Keratinocyte (primary cell): Measurements from ENCODE around the gene SMDT1. TPM values are rescaled to one million over a fixed set of nuclear protein-coding genes. Genes with fewer than 3 reads are reported as not detected.
"Not testable (repeated sequence)": the region's sequence is repeated elsewhere in the genome, so short reads cannot be mapped to it uniquely, and the experiment has no call there.

Experiments
- DNase-seq: peaks from one replicate; pipeline ENCODE4 v3.0.0-alpha.2; 2011; ENCODE audit warnings: low read depth, missing footprints, low spot score
- FAIRE-seq: peaks from 2 replicates; lab custom pipeline; 2011; peaks lifted over from hg19 to GRCh38; lab: Jason Lieb, UNC
- H2AFZ ChIP-seq: 2 replicates; pipeline ENCODE4 v1.6.0; 2012; ENCODE audit warnings: low read length, control low read depth, inconsistent platforms; ENCODE audit not compliant: control insufficient read depth
- H3K27ac ChIP-seq: 2 replicates; pipeline ENCODE4 v1.5.1; 2011; ENCODE audit warnings: low read length; ENCODE audit not compliant: control insufficient read depth, insufficient read depth
- H3K27me3 ChIP-seq: 3 replicates; pipeline ENCODE4 v1.6.0; 2011; ENCODE audit warnings: low read length; ENCODE audit not compliant: control insufficient read depth, insufficient read depth; ENCODE audit errors: extremely low read depth
- H3K36me3 ChIP-seq, 2 experiments: 2 replicates in 1 of 2; 3 replicates in 1 of 2; pipeline ENCODE4 v1.5.1; 2011; ENCODE audit warnings: low read length in 2 of 2, mild to moderate bottlenecking in 1 of 2; ENCODE audit not compliant: control insufficient read depth in 2 of 2, insufficient read depth in 2 of 2; ENCODE audit errors: extremely low read depth in 1 of 2
- H3K4me1 ChIP-seq: 3 replicates; pipeline ENCODE4 v1.5.1; 2011; ENCODE audit warnings: low read length; ENCODE audit not compliant: control insufficient read depth, insufficient read depth; ENCODE audit errors: extremely low read depth
- H3K4me2 ChIP-seq: 3 replicates; pipeline ENCODE4 v1.6.0; 2011; ENCODE audit warnings: low read depth, low read length; ENCODE audit not compliant: control insufficient read depth, insufficient read depth; ENCODE audit errors: extremely low read depth
- H3K4me3 ChIP-seq, 3 experiments: fragments of 200-600 bp in 1 of 3; sonication (generic) in 1 of 3; 2 replicates in 2 of 3; 3 replicates in 1 of 3; pipeline ENCODE4 v1.5.1; 2011 to 2016; ENCODE audit warnings: low read length in 3 of 3, mild to moderate bottlenecking in 3 of 3, control low read depth in 2 of 3, inconsistent platforms in 1 of 3, low read depth in 1 of 3, mixed read lengths in 1 of 3, mixed run types in 1 of 3, moderate library complexity in 1 of 3; ENCODE audit not compliant: control insufficient read depth in 2 of 3, insufficient read depth in 2 of 3; ENCODE audit errors: extremely low read depth in 1 of 3
- H3K79me2 ChIP-seq: 2 replicates; pipeline ENCODE4 v1.6.0; 2012; ENCODE audit warnings: low read length; ENCODE audit not compliant: control insufficient read depth, insufficient read depth
- H3K9ac ChIP-seq: 3 replicates; pipeline ENCODE4 v1.6.0; 2011; ENCODE audit warnings: low read length; ENCODE audit not compliant: control insufficient read depth, insufficient read depth; ENCODE audit errors: extremely low read depth
- H3K9me1 ChIP-seq: 3 replicates; pipeline ENCODE4 v1.6.0; 2011; ENCODE audit warnings: low read length; ENCODE audit not compliant: control insufficient read depth, insufficient read depth; ENCODE audit errors: extremely low read depth
- H3K9me3 ChIP-seq: 2 replicates; pipeline ENCODE4 v1.5.1; 2012; ENCODE audit warnings: low read depth, low read length; ENCODE audit not compliant: control insufficient read depth
- H4K20me1 ChIP-seq: 3 replicates; pipeline ENCODE4 v1.6.0; 2011; ENCODE audit warnings: low read length; ENCODE audit not compliant: control insufficient read depth, insufficient read depth; ENCODE audit errors: extremely low read depth
- EZH2 ChIP-seq: IDR thresholded peaks from one replicate; pipeline ENCODE4 v1.6.1; 2012; ENCODE audit warnings: inconsistent platforms, mild to moderate bottlenecking, low read length, moderate library complexity
- dilution Hi-C: fragments of 300-500 bp; cut with MboI; formaldehyde crosslinking; loops from one replicate; pipeline ENCODE4 v1.7.0; 2020; ENCODE audit warnings: low sequenced_read_pairs; ENCODE audit not compliant: extremely low pct_ligation_motif_present
- polyA plus RNA-seq, 5 experiments: library from polyadenylated mRNA; depleted of rRNA in 3 of 5; stranded (reverse) in 3 of 5; stranded (forward) in 1 of 5; unstranded in 1 of 5; fragments of >200 nt; gene quantifications; 1 replicate in 1 of 5; 2 replicates in 3 of 5; 3 replicates in 1 of 5; pipeline versions ENCODE4 v1.2.1 to v1.2.3, GENCODE V29; 2011 to 2012; ENCODE audit warnings: missing spikeins in 2 of 5, low read depth in 1 of 5, low replicate concordance in 1 of 5
- TF ChIP-seq, protein P1 (sequence below), 3 experiments: IDR thresholded peaks in 1 of 3; conservative IDR thresholded peaks in 1 of 3; optimal IDR thresholded peaks in 1 of 3; 2 replicates in 2 of 3; 3 replicates in 1 of 3; pipeline versions ENCODE3 to v1.5.1; 2011; ENCODE audit warnings: low read length in 3 of 3, mild to moderate bottlenecking in 3 of 3, moderate library complexity in 2 of 3, control low read depth in 1 of 3, inconsistent platforms in 1 of 3; ENCODE audit not compliant: insufficient read depth in 2 of 3; ENCODE audit errors: extremely low read depth in 1 of 3

Gene SMDT1
- polyA plus RNA-seq, 1 donor (not counting 4 experiments of a cell fraction or from before 2014, with no cell fraction given), result 21.6 TPM

DNA sequence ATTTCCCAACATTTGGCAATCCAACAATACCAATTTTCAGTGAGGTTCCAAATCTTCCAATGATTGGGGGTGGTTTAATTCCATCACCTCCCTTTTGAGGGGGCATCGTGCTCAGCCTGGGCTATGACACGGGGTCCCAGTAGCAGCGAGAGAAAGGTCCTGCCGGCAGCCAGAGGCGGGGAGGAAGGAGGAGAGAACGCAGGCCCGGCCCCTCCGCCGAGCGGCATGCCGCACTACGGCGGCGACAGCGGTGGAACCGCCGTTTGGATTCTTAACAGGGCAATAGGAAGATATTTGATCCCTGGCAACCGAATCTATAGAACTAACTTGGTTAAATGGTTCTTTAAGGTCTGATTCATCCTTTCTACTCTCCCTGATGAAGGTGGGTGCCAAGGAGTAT lies 29.3 kb downstream of the SMDT1 start:
- no peaks in the 10 kb centered on the region for H3K36me3 ChIP-seq
- H3K9me3 ChIP-seq, result no peaks in the 10 kb centered on the region
- dilution Hi-C loops, result no loop called here
- no peaks in the 10 kb centered on the region for H3K4me1 ChIP-seq
- FAIRE-seq, result peak; percentile 71
- H2AFZ ChIP-seq, result no peak overlapping the region
- no peaks in the 10 kb centered on the region for H3K79me2 ChIP-seq
- H4K20me1 ChIP-seq, result no peaks in the 10 kb centered on the region
- no peak overlapping the region for H3K4me2 ChIP-seq
- H3K9me1 ChIP-seq, result no peaks in the 10 kb centered on the region
- H3K27ac ChIP-seq, result no peak overlapping the region
- TF ChIP-seq EZH2, result no peak
- TF ChIP-seq, protein P1, sequence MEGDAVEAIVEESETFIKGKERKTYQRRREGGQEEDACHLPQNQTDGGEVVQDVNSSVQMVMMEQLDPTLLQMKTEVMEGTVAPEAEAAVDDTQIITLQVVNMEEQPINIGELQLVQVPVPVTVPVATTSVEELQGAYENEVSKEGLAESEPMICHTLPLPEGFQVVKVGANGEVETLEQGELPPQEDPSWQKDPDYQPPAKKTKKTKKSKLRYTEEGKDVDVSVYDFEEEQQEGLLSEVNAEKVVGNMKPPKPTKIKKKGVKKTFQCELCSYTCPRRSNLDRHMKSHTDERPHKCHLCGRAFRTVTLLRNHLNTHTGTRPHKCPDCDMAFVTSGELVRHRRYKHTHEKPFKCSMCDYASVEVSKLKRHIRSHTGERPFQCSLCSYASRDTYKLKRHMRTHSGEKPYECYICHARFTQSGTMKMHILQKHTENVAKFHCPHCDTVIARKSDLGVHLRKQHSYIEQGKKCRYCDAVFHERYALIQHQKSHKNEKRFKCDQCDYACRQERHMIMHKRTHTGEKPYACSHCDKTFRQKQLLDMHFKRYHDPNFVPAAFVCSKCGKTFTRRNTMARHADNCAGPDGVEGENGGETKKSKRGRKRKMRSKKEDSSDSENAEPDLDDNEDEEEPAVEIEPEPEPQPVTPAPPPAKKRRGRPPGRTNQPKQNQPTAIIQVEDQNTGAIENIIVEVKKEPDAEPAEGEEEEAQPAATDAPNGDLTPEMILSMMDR (optimal IDR thresholded peaks at IDR 0.05 in 1 of 3, IDR thresholded peaks at IDR 0.05 in 1 of 3, conservative IDR thresholded peaks at IDR 0.05 in 1 of 3; ENCODE audit: extremely low read depth in 1 of 3, insufficient read depth in 2 of 3, low read length in 3 of 3), result no peak
- no peak for DNase-seq
- H3K9ac ChIP-seq, result no peak overlapping the region
- no peaks in the 10 kb centered on the region for H3K27me3 ChIP-seq
- no peak overlapping the region for H3K4me3 ChIP-seq

DNA sequence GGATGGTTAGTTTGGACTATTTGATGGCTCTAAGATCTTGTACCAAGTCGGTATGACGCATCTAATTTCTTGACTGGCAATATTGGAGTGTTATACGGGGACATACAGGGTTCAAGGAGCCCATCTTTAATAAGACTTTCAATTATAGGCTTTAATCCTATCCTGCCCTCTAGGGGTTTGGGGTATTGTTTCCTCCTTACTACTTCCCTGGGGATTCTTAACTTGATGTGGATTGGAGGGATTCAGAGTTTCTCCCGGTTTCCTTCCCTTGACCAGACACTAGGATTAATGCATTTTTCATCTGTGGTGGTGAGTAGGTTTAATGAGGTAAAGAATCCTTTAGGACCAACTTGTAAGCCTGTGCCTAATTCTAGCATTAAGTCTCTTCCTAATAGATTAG lies 32.3 kb downstream of the SMDT1 start:
- no peak overlapping the region for H2AFZ ChIP-seq
- DNase-seq, result no peak
- no peaks in the 10 kb centered on the region for H4K20me1 ChIP-seq
- no peak for FAIRE-seq
- no peak overlapping the region for H3K9ac ChIP-seq
- H3K27ac ChIP-seq, result no peak overlapping the region
- H3K4me1 ChIP-seq, result no peaks in the 10 kb centered on the region
- no peaks in the 10 kb centered on the region for H3K27me3 ChIP-seq
- no peaks in the 10 kb centered on the region for H3K79me2 ChIP-seq
- no peaks in the 10 kb centered on the region for H3K36me3 ChIP-seq
- no peak overlapping the region for H3K4me3 ChIP-seq
- no peaks in the 10 kb centered on the region for H3K9me1 ChIP-seq
- dilution Hi-C loops, result no loop called here
- peaks cover 11% of the 10 kb centered on the region for H3K9me3 ChIP-seq
- H3K4me2 ChIP-seq, result no peak overlapping the region
- no peak for TF ChIP-seq EZH2
- TF ChIP-seq, protein P1 (optimal IDR thresholded peaks at IDR 0.05 in 1 of 3, IDR thresholded peaks at IDR 0.05 in 1 of 3, conservative IDR thresholded peaks at IDR 0.05 in 1 of 3; ENCODE audit: extremely low read depth in 1 of 3, insufficient read depth in 2 of 3, low read length in 3 of 3), result no peak

DNA sequence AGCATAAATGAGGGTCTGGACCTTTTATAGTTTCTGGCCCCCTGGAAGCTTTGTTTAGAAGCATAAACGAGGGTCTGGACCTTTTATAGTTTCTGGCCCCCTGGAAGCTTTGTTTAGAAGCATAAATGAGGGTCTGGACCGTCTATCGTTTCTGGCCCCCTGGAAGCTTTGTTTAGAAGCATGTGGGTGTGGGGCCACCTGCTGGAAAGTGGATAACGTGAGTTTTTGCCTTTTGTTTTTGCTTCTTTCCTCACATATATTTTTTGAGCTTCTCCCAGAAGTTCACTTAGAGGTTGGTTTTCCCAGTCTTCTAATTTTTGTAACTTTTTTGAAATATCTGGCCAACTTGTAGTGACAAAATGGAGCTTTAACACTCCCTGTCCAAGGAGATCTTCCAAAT lies 33.3 kb downstream of the SMDT1 start:
- H3K36me3 ChIP-seq, H3K4me2 ChIP-seq, H3K9ac ChIP-seq, H3K9me1 ChIP-seq, FAIRE-seq, dilution Hi-C loops, H4K20me1 ChIP-seq, H3K27ac ChIP-seq, DNase-seq, H3K27me3 ChIP-seq, H3K4me3 ChIP-seq, H3K79me2 ChIP-seq, H2AFZ ChIP-seq, H3K4me1 ChIP-seq: not testable (repeated sequence)
- peaks cover 11% of the 10 kb centered on the region for H3K9me3 ChIP-seq
